H1 (cell line): Measurements from ENCODE around the gene SF3B2. TPM values are rescaled to one million over a fixed set of nuclear protein-coding genes. Genes with fewer than 3 reads are reported as not detected.
A peak's percentile ranks its signal among the peaks of the same experiment; 100 is the strongest.

Experiments used
- CTCF ChIA-PET: fragments of 300-600 bp; sonication (Branson Sonifier 250); formaldehyde crosslinking; loops from one replicate; lab custom pipeline; 2021; ENCODE audit not compliant: partially characterized antibody; lab: Charles Lee
- POLR2A ChIA-PET: fragments of 300-600 bp; sonication (Branson Sonifier 250); formaldehyde crosslinking; loops from one replicate; lab custom pipeline; 2021; ENCODE audit warnings: inconsistent platforms; ENCODE audit not compliant: partially characterized antibody; lab: Charles Lee
- DNase-seq, 2 experiments: peaks; one replicate each; pipeline versions ENCODE4 v3.0.0 to v3.0.0-alpha.2; 2010 to 2022; ENCODE audit warnings: low spot score in 2 of 2, low read depth in 1 of 2, mixed read lengths in 1 of 2
- FAIRE-seq: peaks from 2 replicates; lab custom pipeline; 2011; peaks lifted over from hg19 to GRCh38; lab: Jason Lieb, UNC
- H2AFZ ChIP-seq: 2 replicates; pipeline ENCODE4 v1.8.1; 2012; ENCODE audit warnings: low read length, inconsistent platforms
- H2AK5ac ChIP-seq: 2 replicates; pipeline ENCODE4 v1.6.1; 2013; ENCODE audit warnings: low read depth, low read length
- H2BK120ac ChIP-seq: replicated peaks from 2 replicates; pipeline ENCODE3; 2013; ENCODE audit warnings: low read depth, low read length, inconsistent platforms
- H2BK12ac ChIP-seq: 2 replicates; pipeline ENCODE4 v1.6.1; 2013; ENCODE audit warnings: low read depth, low read length
- H2BK15ac ChIP-seq: 2 replicates; pipeline ENCODE4 v1.6.1; 2013; ENCODE audit warnings: low read length
- H2BK20ac ChIP-seq: 2 replicates; pipeline ENCODE4 v1.6.1; 2013; ENCODE audit warnings: low read length
- H2BK5ac ChIP-seq: 2 replicates; pipeline ENCODE4 v1.6.1; 2013; ENCODE audit warnings: low read depth, low read length
- H3K14ac ChIP-seq: 2 replicates; pipeline ENCODE4 v1.6.1; 2013; ENCODE audit warnings: inconsistent platforms; ENCODE audit not compliant: insufficient read length
- H3K18ac ChIP-seq: 2 replicates; pipeline ENCODE4 v1.6.1; 2013; ENCODE audit warnings: low read length; ENCODE audit errors: extremely low read depth
- H3K23ac ChIP-seq: 2 replicates; pipeline ENCODE4 v1.6.1; 2013; ENCODE audit warnings: inconsistent platforms; ENCODE audit not compliant: insufficient read length
- H3K23me2 ChIP-seq: 2 replicates; pipeline ENCODE4 v1.6.1; 2013; ENCODE audit warnings: low read depth, low read length
- H3K27ac ChIP-seq: 2 replicates; pipeline ENCODE4 v1.6.1; 2011; ENCODE audit warnings: low read depth, low read length, inconsistent platforms
- H3K27me3 ChIP-seq, 4 experiments: replicated peaks in 1 of 4; 1 replicate in 1 of 4; 2 replicates in 3 of 4; pipeline versions ENCODE4 v1.6.1 to v1.8.1; 2011 to 2013; ENCODE audit warnings: low read length in 3 of 4, mild to moderate bottlenecking in 3 of 4, inconsistent platforms in 2 of 4, mixed read lengths in 2 of 4, moderate library complexity in 1 of 4; ENCODE audit not compliant: control insufficient read depth in 3 of 4, insufficient read depth in 3 of 4; ENCODE audit errors: extremely low read depth in 1 of 4
- H3K36me3 ChIP-seq, 4 experiments: 2 replicates each; pipeline versions ENCODE4 v1.6.1 to v1.8.1; 2011 to 2013; ENCODE audit warnings: mild to moderate bottlenecking in 4 of 4, low read length in 3 of 4, moderate library complexity in 2 of 4, control low read depth in 1 of 4, inconsistent platforms in 1 of 4; ENCODE audit not compliant: insufficient read depth in 4 of 4, control insufficient read depth in 2 of 4
- H3K4ac ChIP-seq: replicated peaks from 2 replicates; pipeline ENCODE3; 2013; ENCODE audit warnings: low read length, low read depth, mixed read lengths, inconsistent platforms; ENCODE audit not compliant: insufficient read length
- H3K4me1 ChIP-seq, 4 experiments: replicated peaks in 1 of 4; 1 replicate in 1 of 4; 2 replicates in 3 of 4; pipeline versions ENCODE4 v1.6.1 to v1.8.1; 2011 to 2013; ENCODE audit warnings: low read length in 3 of 4, inconsistent platforms in 2 of 4, mixed read lengths in 1 of 4; ENCODE audit not compliant: insufficient read depth in 4 of 4, control insufficient read depth in 3 of 4
- H3K4me2 ChIP-seq, 2 experiments: 2 replicates each; pipeline versions ENCODE4 v1.6.1 to v1.8.1; 2011 to 2013; ENCODE audit warnings: low read depth in 2 of 2, low read length in 2 of 2, control low read depth in 1 of 2, inconsistent platforms in 1 of 2, mild to moderate bottlenecking in 1 of 2; ENCODE audit not compliant: insufficient read depth in 1 of 2
- H3K4me3 ChIP-seq, 4 experiments: fragments of 200-600, 300-600 bp in 1 of 4; sonication (generic), shearing (Covaris generic), sonication (Bioruptor Twin) in 1 of 4; 2 replicates each; pipeline versions ENCODE4 v1.5.1 to v1.8.1; 2011 to 2016; ENCODE audit warnings: low read length in 4 of 4, low read depth in 3 of 4, control low read depth in 2 of 4, inconsistent platforms in 2 of 4, mild to moderate bottlenecking in 2 of 4, mixed read lengths in 1 of 4, moderate library complexity in 1 of 4; ENCODE audit not compliant: insufficient read depth in 2 of 4; ENCODE audit errors: extremely low read depth in 1 of 4
- H3K56ac ChIP-seq: replicated peaks from 2 replicates; pipeline ENCODE3; 2013; ENCODE audit warnings: low read depth, mild to moderate bottlenecking, mixed read lengths, low read length, inconsistent platforms; ENCODE audit not compliant: insufficient read length
- H3K79me1 ChIP-seq: 2 replicates; pipeline ENCODE4 v1.6.1; 2013; ENCODE audit warnings: low read depth, low read length, control low read depth
- H3K79me2 ChIP-seq, 2 experiments: 2 replicates each; pipeline versions ENCODE4 v1.6.1 to v1.8.1; 2012 to 2013; ENCODE audit warnings: low read length in 2 of 2, mild to moderate bottlenecking in 2 of 2, inconsistent platforms in 1 of 2; ENCODE audit not compliant: insufficient read depth in 2 of 2, control insufficient read depth in 1 of 2
- H3K9ac ChIP-seq, 4 experiments: replicated peaks in 1 of 4; 1 replicate in 1 of 4; 2 replicates in 3 of 4; pipeline versions ENCODE4 v1.6.1 to v1.8.1; 2011 to 2013; ENCODE audit warnings: low read depth in 3 of 4, low read length in 3 of 4, control low read depth in 2 of 4, mild to moderate bottlenecking in 2 of 4, moderate library complexity in 2 of 4, inconsistent platforms in 1 of 4; ENCODE audit errors: extremely low read depth in 1 of 4
- H3K9me3 ChIP-seq, 2 experiments: 2 replicates each; pipeline versions ENCODE4 v1.6.1 to v1.8.1; 2012 to 2013; ENCODE audit warnings: mild to moderate bottlenecking in 2 of 2, moderate library complexity in 2 of 2, control low read depth in 1 of 2, inconsistent platforms in 1 of 2, low read depth in 1 of 2, low read length in 1 of 2, mixed read lengths in 1 of 2; ENCODE audit not compliant: insufficient read depth in 2 of 2
- H4K20me1 ChIP-seq, 2 experiments: replicated peaks in 1 of 2; 2 replicates each; pipeline versions ENCODE3 to v1.8.1; 2011 to 2013; ENCODE audit warnings: inconsistent platforms in 2 of 2, low read length in 2 of 2, mild to moderate bottlenecking in 1 of 2; ENCODE audit not compliant: insufficient read depth in 2 of 2, control insufficient read depth in 1 of 2
- H4K5ac ChIP-seq: 2 replicates; pipeline ENCODE4 v1.6.1; 2013; ENCODE audit warnings: low read length, low read depth, mixed read lengths, inconsistent platforms; ENCODE audit not compliant: insufficient read length
- H4K8ac ChIP-seq: 2 replicates; pipeline ENCODE4 v1.8.0; 2013; ENCODE audit warnings: mild to moderate bottlenecking, moderate library complexity, low read length, inconsistent platforms; ENCODE audit not compliant: insufficient read depth; ENCODE audit errors: extremely low read depth
- H4K91ac ChIP-seq: replicated peaks from 2 replicates; pipeline ENCODE3; 2013; ENCODE audit warnings: low read length, mixed read lengths, inconsistent platforms; ENCODE audit not compliant: insufficient read length
- ASH2L ChIP-seq: fragments of 200-600, 300-600 bp; sonication (generic); IDR thresholded peaks from one replicate; pipeline ENCODE4 v1.7.1; 2017; ENCODE audit warnings: low read length
- KDM4A ChIP-seq: IDR thresholded peaks from one replicate; pipeline ENCODE4 v1.7.1; 2012; ENCODE audit warnings: low read depth, mild to moderate bottlenecking, moderate library complexity, low read length, inconsistent platforms; ENCODE audit not compliant: severe bottlenecking
- PHF8 ChIP-seq: fragments of 200-600 bp; sonication (generic); conservative IDR thresholded peaks from 2 replicates; pipeline ENCODE4 v1.7.1; 2012; ENCODE audit warnings: low read depth, mild to moderate bottlenecking, inconsistent platforms, low read length, moderate library complexity
- POLR2A ChIP-seq, 2 experiments: IDR thresholded peaks; 1 replicate in 1 of 2; 2 replicates in 1 of 2; pipeline ENCODE4 v1.6.1; 2011; ENCODE audit warnings: low read depth in 2 of 2, low read length in 2 of 2, mild to moderate bottlenecking in 2 of 2; ENCODE audit errors: control extremely low read depth in 1 of 2
- WGBS, 2 experiments: shearing (Covaris generic) in 1 of 2; methylation state at CpG; one replicate each; pipeline versions ENCODE4 v1.1.6 to v1.1.7; 2013 to 2015; ENCODE audit warnings: low lambda C conversion rate in 2 of 2, mixed read lengths in 2 of 2, inconsistent platforms in 1 of 2, low coverage in 1 of 2, missing lambda C conversion rate in 1 of 2; ENCODE audit not compliant: insufficient replicate concordance in 2 of 2, insufficient coverage in 1 of 2, insufficient read length in 1 of 2; ENCODE audit errors: extremely low coverage in 1 of 2, missing lambda C conversion rate in 1 of 2; 5-methylcytosine and 5-hydroxymethylcytosine counted together
- polyA plus RNA-seq, 7 experiments: library from polyadenylated mRNA; depleted of rRNA in 3 of 7; stranded (reverse) in 5 of 7; unstranded in 2 of 7; fragments of >200 nt in 5 of 7; fragments of 200-250 nt in 2 of 7; gene quantifications; 1 replicate in 5 of 7; 2 replicates in 1 of 7; 4 replicates in 1 of 7; pipeline versions ENCODE4 v1.2.1 to v1.2.3, GENCODE V29; 2011 to 2013; ENCODE audit warnings: missing spikeins in 2 of 7, mixed read lengths in 2 of 7
- total RNA-seq: library from RNA; stranded (reverse); fragmentation: NEBNext Ultra II Directional; extraction: Animal tissue kit (Norgen Biotek cat#: 25700); gene quantifications from 2 replicates; pipeline ENCODE4 v1.2.1, GENCODE V29; 2021

SF3B2 gene
- total and polyA plus RNA-seq, 2 of the 8 experiments (the other 6 are each of a cell fraction or from before 2014, with no cell fraction given), result 182 to 237 TPM

DNA sequence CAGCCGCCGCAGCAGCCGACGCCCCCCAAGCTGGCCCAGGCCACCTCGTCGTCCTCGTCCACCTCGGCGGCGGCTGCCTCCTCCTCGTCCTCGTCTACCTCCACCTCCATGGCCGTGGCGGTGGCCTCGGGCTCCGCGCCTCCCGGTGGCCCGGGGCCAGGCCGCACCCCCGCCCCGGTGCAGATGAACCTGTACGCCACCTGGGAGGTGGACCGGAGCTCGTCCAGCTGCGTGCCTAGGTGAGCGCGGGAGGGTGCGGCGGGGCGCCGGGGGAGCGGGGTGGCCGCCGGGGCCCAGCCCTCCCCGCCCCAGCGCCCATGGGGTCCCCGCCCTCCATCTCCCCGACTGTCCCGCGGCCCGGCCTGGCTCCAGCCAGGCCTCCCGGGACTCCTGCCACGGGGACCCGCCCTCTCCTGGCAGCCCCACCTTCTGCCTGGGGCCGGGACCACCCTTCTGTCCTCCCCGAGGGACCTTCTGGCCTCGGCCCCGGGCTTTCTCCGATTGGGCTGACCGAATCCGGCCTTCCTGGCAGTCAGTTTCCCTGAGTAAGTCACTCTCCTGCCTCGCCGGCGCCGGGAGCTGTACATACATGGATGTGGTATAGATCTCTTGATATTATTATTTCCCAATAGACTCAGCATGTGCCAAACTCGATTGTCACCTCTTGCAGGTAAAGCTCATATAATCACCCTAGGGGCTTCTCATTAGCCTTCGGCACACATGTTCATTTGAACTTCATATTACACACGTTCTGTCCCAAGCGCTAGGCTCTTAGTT is 18.6 kb downstream of the SF3B2 start:
- Histone ChIP-seq H4K8ac (peak overlapping the region; percentile 71), H3K56ac (no peak overlapping the region), H2AK5ac (no peak overlapping the region), H3K23me2 (no peaks in the 10 kb centered on the region; the same call in 1 of the 2 replicates), H3K27ac (no peak overlapping the region), H4K5ac (peak overlapping the region; percentile 13), H2BK20ac (no peak overlapping the region), H3K4ac (no peak overlapping the region), H2AFZ (no peak overlapping the region), H3K79me2 (peaks cover 0 to 13% of the 10 kb centered on the region in 2 experiments; a peak in 2 of 4 replicates), H3K4me2 (peak overlapping the region; percentile 75 to 85), H2BK12ac (no peak overlapping the region), H3K9me3 (no peaks in the 10 kb centered on the region), H3K79me1 (no peaks in the 10 kb centered on the region; the same call in 1 of the 2 replicates), H3K36me3 (peaks cover 6 to 29% (median 23%) of the 10 kb centered on the region in 4 experiments), H3K18ac (peak overlapping the region; percentile 60; the same call in 1 of the 2 replicates), H2BK15ac (no peak overlapping the region), H4K91ac (no peak overlapping the region), H3K4me1 (peaks cover 5 to 13% (median 8%) of the 10 kb centered on the region in 4 experiments; a peak in 6 of 7 replicates), H2BK5ac (no peak overlapping the region), H3K27me3 (no peaks in the 10 kb centered on the region), H3K9ac (peak overlapping the region; percentile 44 to 85 (median 53); a peak in 6 of 7 replicates), H2BK120ac (no peak overlapping the region), H4K20me1 (peaks cover 2 to 17% of the 10 kb centered on the region in 2 experiments), H3K23ac (no peak overlapping the region), H3K4me3 (peak overlapping the region; percentile 43 to 90 (median 63)), H3K14ac (no peak overlapping the region)
- DNase-seq (peak in 1 of 2 experiments; percentile 71), FAIRE-seq (no peak)
- TF ChIP-seq POLR2A (IDR thresholded peaks at IDR 0.05; ENCODE audit: control extremely low read depth in 1 of 2, low read depth in 2 of 2, low read length in 2 of 2) (no peak), KDM4A (peak; percentile 87), ASH2L (peak; percentile 21), PHF8 (peak; percentile 16; the same call in 1 of the 2 replicates)
- 13% methylated on average over 24 of the region's 60 CpGs; no CpG with 5 or more reads in 1 of the 2 experiments for WGBS, 2 experiments
- POLR2A ChIA-PET, result interaction anchor here (0.9 to 9.7 kb wide), 10 partner anchors 8 to 211 kb away, joined by 3 to 150 read pairs (median 4); partner anchors contain the start of genes GAL3ST3 and SF3B2
- CTCF ChIA-PET, result interaction anchor here (1.0 to 6.8 kb wide), 5 partner anchors 19 to 64 kb away, joined by 3 to 73 read pairs (median 4); partner anchors contain the start of gene SF3B2
